ENCODE measurements around the gene DCST1.

DNA sequence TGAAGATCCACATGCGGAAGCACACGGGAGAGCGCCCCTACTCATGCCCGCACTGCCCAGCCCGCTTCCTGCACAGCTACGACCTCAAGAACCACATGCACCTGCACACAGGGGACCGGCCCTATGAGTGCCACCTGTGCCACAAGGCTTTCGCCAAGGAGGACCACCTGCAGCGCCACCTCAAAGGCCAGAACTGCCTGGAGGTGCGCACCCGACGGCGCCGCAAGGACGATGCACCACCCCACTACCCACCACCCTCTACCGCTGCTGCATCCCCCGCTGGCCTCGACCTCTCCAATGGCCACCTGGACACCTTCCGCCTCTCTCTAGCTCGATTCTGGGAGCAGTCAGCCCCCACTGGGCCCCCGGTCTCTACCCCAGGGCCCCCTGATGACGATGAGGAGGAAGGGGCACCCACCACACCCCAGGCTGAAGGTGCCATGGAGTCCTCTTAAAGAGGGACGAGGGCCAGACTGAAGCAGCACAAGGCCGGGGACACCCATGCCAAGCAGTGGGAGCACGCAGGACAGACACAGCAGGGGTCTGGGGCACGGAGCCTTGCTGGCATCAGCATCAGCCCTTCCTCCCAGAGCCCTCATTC lies 17.3 kb upstream of the DCST1 start:
- TF ChIP-seq, protein P1, sequence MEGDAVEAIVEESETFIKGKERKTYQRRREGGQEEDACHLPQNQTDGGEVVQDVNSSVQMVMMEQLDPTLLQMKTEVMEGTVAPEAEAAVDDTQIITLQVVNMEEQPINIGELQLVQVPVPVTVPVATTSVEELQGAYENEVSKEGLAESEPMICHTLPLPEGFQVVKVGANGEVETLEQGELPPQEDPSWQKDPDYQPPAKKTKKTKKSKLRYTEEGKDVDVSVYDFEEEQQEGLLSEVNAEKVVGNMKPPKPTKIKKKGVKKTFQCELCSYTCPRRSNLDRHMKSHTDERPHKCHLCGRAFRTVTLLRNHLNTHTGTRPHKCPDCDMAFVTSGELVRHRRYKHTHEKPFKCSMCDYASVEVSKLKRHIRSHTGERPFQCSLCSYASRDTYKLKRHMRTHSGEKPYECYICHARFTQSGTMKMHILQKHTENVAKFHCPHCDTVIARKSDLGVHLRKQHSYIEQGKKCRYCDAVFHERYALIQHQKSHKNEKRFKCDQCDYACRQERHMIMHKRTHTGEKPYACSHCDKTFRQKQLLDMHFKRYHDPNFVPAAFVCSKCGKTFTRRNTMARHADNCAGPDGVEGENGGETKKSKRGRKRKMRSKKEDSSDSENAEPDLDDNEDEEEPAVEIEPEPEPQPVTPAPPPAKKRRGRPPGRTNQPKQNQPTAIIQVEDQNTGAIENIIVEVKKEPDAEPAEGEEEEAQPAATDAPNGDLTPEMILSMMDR (conservative IDR thresholded peaks at IDR 0.05; ENCODE audit: low read depth, low read length): no peak
- TF ChIP-seq EZH2 (IDR thresholded peaks at IDR 0.05; ENCODE audit: borderline replicate concordance, low read depth, low read length, poor library complexity, severe bottlenecking): no peak
